Placental epithelial cell (primary cell): ENCODE results near the gene OR56B1. TPM values are rescaled to one million over a fixed set of nuclear protein-coding genes. Genes with fewer than 3 reads are reported as not detected.

ENCODE experiments used
- total RNA-seq: library from RNA; depleted of rRNA; stranded (reverse); fragments of >200 nt; gene quantifications from 2 replicates; pipeline ENCODE4 v1.2.3, GENCODE V29; 2012

The OR56B1 gene, protein sequence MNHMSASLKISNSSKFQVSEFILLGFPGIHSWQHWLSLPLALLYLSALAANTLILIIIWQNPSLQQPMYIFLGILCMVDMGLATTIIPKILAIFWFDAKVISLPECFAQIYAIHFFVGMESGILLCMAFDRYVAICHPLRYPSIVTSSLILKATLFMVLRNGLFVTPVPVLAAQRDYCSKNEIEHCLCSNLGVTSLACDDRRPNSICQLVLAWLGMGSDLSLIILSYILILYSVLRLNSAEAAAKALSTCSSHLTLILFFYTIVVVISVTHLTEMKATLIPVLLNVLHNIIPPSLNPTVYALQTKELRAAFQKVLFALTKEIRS
- total RNA-seq = not detected in 2 replicates

DNA sequence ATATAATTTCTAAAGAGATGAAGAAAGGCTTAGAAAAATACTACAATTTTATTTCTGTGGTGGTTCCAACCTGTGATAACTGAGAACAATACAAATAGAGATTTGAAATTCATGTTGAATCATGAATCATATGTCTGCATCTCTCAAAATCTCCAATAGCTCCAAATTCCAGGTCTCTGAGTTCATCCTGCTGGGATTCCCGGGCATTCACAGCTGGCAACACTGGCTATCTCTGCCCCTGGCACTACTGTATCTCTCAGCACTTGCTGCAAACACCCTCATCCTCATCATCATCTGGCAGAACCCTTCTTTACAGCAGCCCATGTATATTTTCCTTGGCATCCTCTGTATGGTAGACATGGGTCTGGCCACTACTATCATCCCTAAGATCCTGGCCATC lies at the start of gene OR56B1:
TSS of gene OR56B1 (plus strand) at position 53 of the 400 bp plus-strand sequence. CDS start at position 122, 69 bp downstream.

DNA sequence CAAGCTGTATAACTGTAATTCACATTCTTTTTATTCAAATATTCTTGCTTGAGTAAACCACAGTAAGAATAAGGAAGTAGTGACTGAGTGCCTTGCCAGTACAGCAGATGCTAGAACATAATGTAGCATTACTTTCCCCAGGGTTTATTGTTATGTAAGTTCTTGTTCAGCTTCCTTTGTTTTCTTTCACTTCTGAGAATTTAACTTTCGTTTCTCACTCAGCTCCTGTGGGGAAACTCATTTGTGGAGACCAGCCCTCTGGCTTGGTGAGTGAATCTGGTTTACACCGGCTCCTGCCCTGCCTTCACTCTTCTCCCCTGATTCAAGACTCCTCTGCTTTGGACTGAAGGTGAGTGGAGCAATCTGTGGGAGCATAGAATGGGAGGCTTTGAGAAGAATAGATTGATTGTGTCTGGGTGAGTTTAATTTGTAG lies 46.7 kb upstream of the OR56B1 start, which contains the start of gene TRIM22:
TSS of gene TRIM22 (plus strand) at position 240 of the 433 bp plus-strand sequence. CDS start 6,443 bp downstream, outside the sequence.

DNA sequence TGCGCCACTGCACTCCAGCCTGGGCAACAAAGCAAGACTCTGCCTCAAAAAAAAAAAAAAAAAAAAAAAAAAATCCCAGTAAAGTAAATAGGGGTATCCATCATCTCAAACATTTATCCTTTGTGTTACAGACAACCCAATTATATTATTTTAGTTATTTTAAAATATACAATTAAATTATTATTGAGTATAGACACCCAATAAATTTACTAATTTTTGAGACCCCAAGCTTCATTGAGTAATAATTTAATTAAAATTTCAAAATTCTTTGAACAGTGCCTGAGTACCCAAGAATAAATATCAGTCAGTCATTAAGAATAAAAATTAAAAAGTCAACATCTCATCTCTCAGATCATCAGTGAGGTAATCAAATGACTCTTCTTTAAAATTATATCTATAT lies 17.7 kb downstream of the OR56B1 start, which contains the start of gene OR52N4:
TSS of gene OR52N4 (plus strand) at position 301 of the 400 bp plus-strand sequence. CDS start 498 bp downstream, outside the sequence.

GRCh38 chr11:5783255-5783654 lies 47.0 kb downstream of the OR56B1 start, which contains the start of gene OR52N5:
Gene OR52N5, minus strand, starts transcription at chr11:5783355. Its CDS starts 4,721 bp downstream, at chr11:5778634.

Other genes starting within 250 kb of the OR56B1 start
- gene OR52D1, start 247.8 kb upstream of the OR56B1 start, total RNA-seq = not detected in 2 replicates
- under 0.01 TPM in 1 of 2 replicates, not detected in the other for gene UBQLN3, start 226.5 kb upstream of the OR56B1 start, total RNA-seq
- 0.22 and 0.39 TPM in 2 replicates for gene UBQLNL, start 219.7 kb upstream of the OR56B1 start, total RNA-seq
- 0.76 and 0.79 TPM in 2 replicates for gene OR52H1, start 187.9 kb upstream of the OR56B1 start, total RNA-seq
- not detected in 2 replicates for gene OR52B6, start 155.6 kb upstream of the OR56B1 start, total RNA-seq
- gene TRIM6, start 139.8 kb upstream of the OR56B1 start, total RNA-seq = 26.7 and 70.5 TPM in 2 replicates
- gene TRIM34, start 111.4 kb upstream of the OR56B1 start, total RNA-seq = 9.4 and 11.0 TPM in 2 replicates
- 29.4 and 35.1 TPM in 2 replicates for gene TRIM5, start 51.4 kb upstream of the OR56B1 start, total RNA-seq
- gene TRIM22, start 46.7 kb upstream of the OR56B1 start, total RNA-seq = 5.9 and 10.8 TPM in 2 replicates
- gene OR52N4, start 17.8 kb downstream of the OR56B1 start, total RNA-seq = 0.39 TPM in 1 of 2 replicates, not detected in the other
- gene OR52N5, start 46.9 kb downstream of the OR56B1 start, total RNA-seq = not detected in 2 replicates
- not detected in 2 replicates for gene OR52N1, start 54.8 kb downstream of the OR56B1 start, total RNA-seq
- not detected in 2 replicates for gene OR52N2, start 72.5 kb downstream of the OR56B1 start, total RNA-seq
- gene OR52E6, start 105.4 kb downstream of the OR56B1 start, total RNA-seq = not detected in 2 replicates
- not detected in 2 replicates for gene OR52E8, start 121.2 kb downstream of the OR56B1 start, total RNA-seq
- gene OR52E4, start 144.2 kb downstream of the OR56B1 start, total RNA-seq = not detected in 2 replicates
- gene OR52E5, start 156.8 kb downstream of the OR56B1 start, total RNA-seq = not detected in 2 replicates
- gene OR56A3, start 205.8 kb downstream of the OR56B1 start, total RNA-seq = not detected in 2 replicates
- not detected in 2 replicates for gene OR56A5, start 232.0 kb downstream of the OR56B1 start, total RNA-seq